Left renal cortex interstitium (tissue), 4 donors: ENCODE measurements around the gene CIB4. TPM values are rescaled to one million over a fixed set of nuclear protein-coding genes. Genes with fewer than 3 reads are reported as not detected.

Source experiments
- DNase-seq, 4 donors: peaks; one replicate each; pipeline ENCODE4 v3.0.0-alpha.2; 2013; ENCODE audit warnings: low read depth in 4 of 4, low spot score in 2 of 4, missing footprints in 1 of 4
- polyA plus RNA-seq, 4 donors: library from polyadenylated mRNA; unstranded; fragments of 120-200 nt; gene quantifications; one replicate each; pipeline ENCODE4 v1.2.1, GENCODE V29; 2013; ENCODE audit not compliant: insufficient read length in 4 of 4

The CIB4 gene
- polyA plus RNA-seq, 4 donors: 0.33 to 0.81 (median 0.41) TPM; not detected in 1

- no peak for DNase-seq
These were observed 82.7 kb downstream of the CIB4 start for GRCh38 chr2:26558271-26559043.

GRCh38 chr2:26557244-26557925 lies 83.8 kb downstream of the CIB4 start:
- no peak for DNase-seq

GRCh38 chr2:26556309-26557243 lies 84.6 kb downstream of the CIB4 start:
- DNase-seq: no peak

GRCh38 chr2:26555246-26556133 lies 85.7 kb downstream of the CIB4 start:
- DNase-seq: no peak

- DNase-seq: no peak
These were observed 88.4 kb downstream of the CIB4 start for GRCh38 chr2:26552641-26553374.

- DNase-seq: no peak
These were observed 90.7 kb downstream of the CIB4 start for GRCh38 chr2:26550276-26551015.

- no peak for DNase-seq
These were observed 98.3 kb downstream of the CIB4 start for GRCh38 chr2:26542676-26543505.

- no peak for DNase-seq
These were observed 99.0 kb downstream of the CIB4 start for GRCh38 chr2:26542194-26542455.

GRCh38 chr2:26541401-26542193 lies 99.6 kb downstream of the CIB4 start:
- no peak for DNase-seq

- DNase-seq: no peak
These were observed 100.2 kb downstream of the CIB4 start for GRCh38 chr2:26540961-26541360.

- DNase-seq: no peak
These were observed 100.9 kb downstream of the CIB4 start for GRCh38 chr2:26540306-26540705.

- no peak for DNase-seq
These were observed 103.2 kb downstream of the CIB4 start for GRCh38 chr2:26537826-26538475.

- DNase-seq: no peak
These were observed 103.9 kb downstream of the CIB4 start for GRCh38 chr2:26537069-26537825.

GRCh38 chr2:26536371-26537068 lies 104.6 kb downstream of the CIB4 start:
- DNase-seq: no peak

- DNase-seq: no peak
These were observed 105.4 kb downstream of the CIB4 start for GRCh38 chr2:26535663-26536275.
